Suprapubic skin (tissue), 4 donors: ENCODE results near the gene HJURP.

Experiments used
- CTCF ChIP-seq, 2 donors: fragments of 200-600 bp in 1 of 2; fragments of 450-650 bp in 1 of 2; sonication (generic) in 1 of 2; IDR thresholded peaks; one replicate each; pipeline ENCODE4 v1.5.1; 2016 to 2019; ENCODE audit warnings: antibody characterized with exemption in 2 of 2, mild to moderate bottlenecking in 1 of 2, moderate library complexity in 1 of 2
- EP300 ChIP-seq: sonication (generic); formaldehyde crosslinking; IDR thresholded peaks from one replicate; pipeline ENCODE4 v1.6.1; 2017; ENCODE audit warnings: antibody characterized with exemption
- POLR2A ChIP-seq, 2 donors: fragments of 450-650 bp; IDR thresholded peaks; one replicate each; pipeline ENCODE4 v1.6.1; 2017; ENCODE audit warnings: antibody characterized with exemption in 2 of 2, mild to moderate bottlenecking in 2 of 2, moderate library complexity in 2 of 2
- POLR2AphosphoS5 ChIP-seq, 3 donors: sonication (generic); formaldehyde crosslinking; IDR thresholded peaks; one replicate each; pipeline ENCODE4 v1.6.1; 2017; ENCODE audit warnings: antibody characterized with exemption in 3 of 3

- TF ChIP-seq POLR2AphosphoS5 (IDR thresholded peaks at IDR 0.05) (no peak), POLR2A (IDR thresholded peaks at IDR 0.05) (no peak), CTCF (IDR thresholded peaks at IDR 0.05) (no peak), EP300 (no peak)
Measured at GRCh38 chr2:233901884-233902283, 47.5 kb upstream of the HJURP start.
